Cardiac muscle cell (in vitro differentiated cells and primary cell): Measurements from ENCODE around the gene HPD. TPM values are rescaled to one million over a fixed set of nuclear protein-coding genes. Genes with fewer than 3 reads are reported as not detected.

ENCODE experiments used
- DNase-seq, 2 donors: peaks; one replicate each; pipeline versions ENCODE4 v3.0.0 to v3.0.0-alpha.2; 2010 to 2017; ENCODE audit warnings: low read depth in 1 of 2, low spot score in 1 of 2
- H3K27ac ChIP-seq: fragments of 200-600 bp; sonication (generic); 2 replicates; pipeline ENCODE4 v1.5.1; 2016
- H3K27me3 ChIP-seq: fragments of 200-600 bp; sonication (generic); 2 replicates; pipeline ENCODE4 v1.6.0; 2016; ENCODE audit warnings: control low read depth
- H3K36me3 ChIP-seq: fragments of 200-600 bp; sonication (generic); 2 replicates; pipeline ENCODE4 v1.5.1; 2016; ENCODE audit warnings: control low read depth
- H3K4me1 ChIP-seq: fragments of 200-600 bp; sonication (generic); 2 replicates; pipeline ENCODE4 v1.8.1; 2017; ENCODE audit warnings: low read depth, mild to moderate bottlenecking, mixed run types
- H3K4me3 ChIP-seq: fragments of 200-600 bp; sonication (generic); 2 replicates; pipeline ENCODE4 v1.5.1; 2016; ENCODE audit warnings: mild to moderate bottlenecking
- H3K9me3 ChIP-seq: fragments of 200-600 bp; sonication (generic); 2 replicates; pipeline ENCODE4 v1.5.1; 2017; ENCODE audit warnings: low read depth, mild to moderate bottlenecking, control low read depth
- CTCF ChIP-seq: IDR thresholded peaks from 2 replicates; pipeline ENCODE4 v1.5.1; 2012; ENCODE audit warnings: low read depth, mild to moderate bottlenecking, low read length
- polyA plus RNA-seq: library from polyadenylated mRNA; unstranded; fragments of >200 nt; fragmentation: Nextera tagmentation; extraction: Ambion mirVana; gene quantifications from 2 replicates; pipeline ENCODE4 v1.2.1, GENCODE V29; 2016
- total RNA-seq: library from RNA; depleted of rRNA; stranded (reverse); fragments of >200 nt; gene quantifications from 2 replicates; pipeline ENCODE4 v1.2.3, GENCODE V29; 2016

HPD gene
- total and polyA plus RNA-seq, 2 experiments from 2014 or later = not detected

DNA sequence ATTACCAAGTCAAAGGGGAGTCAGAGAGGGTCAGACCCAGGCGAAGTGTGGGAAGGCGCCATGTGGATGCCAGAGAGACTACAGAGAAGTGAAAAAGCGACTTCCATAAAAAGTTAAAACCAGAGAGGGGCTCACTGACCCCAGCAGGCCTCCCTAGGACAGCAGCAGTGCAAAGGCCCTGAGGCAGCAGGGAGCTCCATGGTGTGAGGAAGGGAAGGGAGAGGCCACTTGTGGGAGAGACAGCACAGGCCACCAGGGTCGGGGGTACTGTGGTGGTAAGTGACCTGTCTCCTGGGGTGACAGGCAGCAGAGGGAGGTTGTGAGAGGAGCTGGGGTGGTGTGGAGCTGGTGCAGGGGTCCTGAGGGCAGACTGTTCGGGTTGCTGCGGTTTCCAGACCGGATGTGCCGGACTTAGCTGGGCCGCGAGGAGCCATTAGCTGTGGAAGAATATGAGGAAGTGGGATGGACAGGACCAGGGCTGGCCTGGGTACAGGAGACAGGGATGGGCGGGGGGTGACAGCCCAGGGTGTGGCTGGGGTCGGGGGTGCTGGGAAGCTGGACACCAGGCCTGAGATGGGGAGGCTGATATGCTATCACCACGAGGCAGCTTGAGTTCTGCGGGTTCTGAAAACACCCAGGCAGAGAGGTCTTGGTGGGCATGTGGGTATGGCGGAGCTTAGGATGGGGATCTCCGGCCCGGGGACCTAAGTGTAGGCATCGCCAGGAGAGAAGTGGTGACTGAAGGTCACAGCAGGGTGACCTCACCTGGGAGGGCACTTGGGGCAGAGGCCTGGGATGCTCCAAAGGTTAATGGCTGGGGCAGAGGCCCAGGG is 32.1 kb downstream of the HPD start:
- no peak for TF ChIP-seq CTCF
- Histone ChIP-seq H3K9me3 (no peaks in the 10 kb centered on the region), H3K36me3 (peaks cover 24% of the 10 kb centered on the region), H3K27ac (no peak overlapping the region), H3K27me3 (no peaks in the 10 kb centered on the region), H3K4me1 (peaks cover 5% of the 10 kb centered on the region), H3K4me3 (no peak overlapping the region)
- no peak for DNase-seq

DNA sequence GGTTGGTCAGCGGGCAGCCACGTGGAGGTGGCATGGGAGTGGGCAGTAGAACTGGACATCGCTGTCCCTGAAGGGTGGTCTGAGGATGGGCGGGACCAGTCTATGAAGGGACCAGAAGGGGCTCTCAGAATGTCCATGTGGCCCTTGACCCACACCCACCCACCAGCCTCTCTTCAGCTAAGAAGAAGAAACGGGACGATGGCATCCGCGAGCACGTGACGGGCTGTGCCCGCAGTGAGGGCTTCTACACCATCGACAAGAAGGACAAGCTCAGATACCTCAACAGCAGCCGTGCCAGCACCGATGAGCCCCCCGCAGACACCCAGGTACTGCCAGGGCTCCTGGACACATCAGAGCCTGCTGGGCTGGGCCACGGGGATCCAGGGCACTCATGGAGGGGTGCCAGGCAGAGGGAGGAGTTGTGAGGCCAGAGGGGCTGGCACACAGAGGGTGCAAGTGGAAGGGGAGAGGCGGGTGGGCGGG is 33.6 kb downstream of the HPD start:
- no peak overlapping the region for H3K27ac ChIP-seq
- H3K36me3 ChIP-seq = peaks cover 25% of the 10 kb centered on the region
- no peak overlapping the region for H3K4me3 ChIP-seq
- DNase-seq = no peak
- H3K4me1 ChIP-seq = peaks cover 5% of the 10 kb centered on the region
- no peaks in the 10 kb centered on the region for H3K9me3 ChIP-seq
- no peak for TF ChIP-seq CTCF
- no peaks in the 10 kb centered on the region for H3K27me3 ChIP-seq

GRCh38 chr12:121823727-121824115 is 34.9 kb downstream of the HPD start:
- Histone ChIP-seq H3K4me3 (no peak overlapping the region), H3K27ac (no peak overlapping the region), H3K9me3 (no peaks in the 10 kb centered on the region), H3K27me3 (no peaks in the 10 kb centered on the region), H3K4me1 (no peaks in the 10 kb centered on the region), H3K36me3 (peaks cover 34% of the 10 kb centered on the region)
- no peak for TF ChIP-seq CTCF
- DNase-seq = no peak

DNA sequence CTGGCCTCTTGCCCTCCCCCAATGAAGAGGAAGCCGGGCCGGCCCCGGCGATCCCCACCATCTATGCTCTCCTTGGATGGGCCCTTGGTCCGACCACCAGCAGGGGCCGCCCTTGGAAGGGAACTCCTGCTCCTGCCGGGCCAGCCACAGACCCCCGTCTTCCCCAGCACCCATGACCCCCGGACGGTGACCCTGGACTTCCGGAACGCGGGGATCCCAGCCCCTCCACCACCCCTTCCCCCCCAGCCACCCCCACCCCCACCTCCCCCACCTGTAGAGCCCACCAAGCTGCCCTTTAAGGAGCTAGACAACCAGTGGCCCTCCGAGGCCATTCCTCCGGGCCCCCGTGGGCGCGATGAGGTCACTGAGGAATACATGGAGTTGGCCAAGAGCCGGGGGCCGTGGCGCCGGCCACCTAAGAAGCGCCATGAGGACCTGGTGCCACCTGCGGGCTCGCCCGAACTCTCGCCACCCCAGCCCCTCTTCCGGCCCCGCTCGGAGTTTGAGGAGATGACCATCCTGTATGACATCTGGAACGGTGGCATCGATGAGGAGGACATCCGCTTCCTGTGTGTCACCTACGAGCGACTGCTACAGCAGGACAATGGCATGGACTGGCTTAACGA is 35.4 kb downstream of the HPD start:
- no peak for TF ChIP-seq CTCF
- Histone ChIP-seq H3K36me3 (peaks cover 32% of the 10 kb centered on the region), H3K27me3 (no peaks in the 10 kb centered on the region), H3K4me3 (no peak overlapping the region), H3K9me3 (no peaks in the 10 kb centered on the region), H3K4me1 (no peaks in the 10 kb centered on the region), H3K27ac (no peak overlapping the region)
- no peak for DNase-seq

- DNase-seq = no peak
- Histone ChIP-seq H3K36me3 (peaks cover 32% of the 10 kb centered on the region), H3K4me3 (no peak overlapping the region)
These were observed 36.1 kb downstream of the HPD start for GRCh38 chr12:121822393-121823100.

More at GRCh38 chr12:121822393-121823100, 36.1 kb downstream of the HPD start:
- Histone ChIP-seq H3K27me3 (no peaks in the 10 kb centered on the region), H3K4me1 (no peaks in the 10 kb centered on the region), H3K27ac (no peak overlapping the region), H3K9me3 (no peaks in the 10 kb centered on the region)
- TF ChIP-seq CTCF = no peak
